Esophagus muscularis mucosa (tissue), 4 donors: ENCODE results near the gene STYXL1. TPM values are rescaled to one million over a fixed set of nuclear protein-coding genes. Genes with fewer than 3 reads are reported as not detected.

Experiments
- DNase-seq: peaks from one replicate; pipeline ENCODE4 v3.0.0-alpha.2; 2017; ENCODE audit errors: extremely low spot score
- H3K27ac ChIP-seq, 4 donors: fragments of 200-600 bp; sonication (generic); replicated peaks in 1 of 4; 1 replicate in 3 of 4; 2 replicates in 1 of 4; pipeline ENCODE4 v1.5.1; 2016 to 2019; ENCODE audit warnings: mild to moderate bottlenecking in 1 of 4
- H3K27me3 ChIP-seq, 4 donors: fragments of 200-600 bp; sonication (generic); one replicate each; pipeline versions ENCODE4 v1.5.1 to v1.6.0; 2016 to 2019
- H3K36me3 ChIP-seq, 4 donors: fragments of 200-600 bp; sonication (generic); one replicate each; pipeline ENCODE4 v1.5.1; 2016 to 2019
- H3K4me1 ChIP-seq, 4 donors: fragments of 200-600 bp; sonication (generic); one replicate each; pipeline ENCODE4 v1.5.1; 2016 to 2019
- H3K4me3 ChIP-seq, 4 donors: fragments of 200-600 bp; sonication (generic); 1 replicate in 2 of 4; 2 replicates in 2 of 4; pipeline ENCODE4 v1.5.1; 2016 to 2019; ENCODE audit warnings: mild to moderate bottlenecking in 4 of 4, moderate library complexity in 1 of 4
- H3K9me3 ChIP-seq, 4 donors: fragments of 200-600 bp; sonication (generic); 1 replicate in 3 of 4; 2 replicates in 1 of 4; pipeline ENCODE4 v1.5.1; 2016 to 2019
- EP300 ChIP-seq: sonication (generic); formaldehyde crosslinking; IDR thresholded peaks from one replicate; pipeline ENCODE4 v1.6.1; 2017; ENCODE audit warnings: antibody characterized with exemption
- POLR2A ChIP-seq: fragments of 450-650 bp; IDR thresholded peaks from one replicate; pipeline ENCODE4 v1.6.1; 2017; ENCODE audit warnings: antibody characterized with exemption, moderate library complexity, mild to moderate bottlenecking, low read depth
- POLR2AphosphoS5 ChIP-seq, 2 donors: sonication (generic); formaldehyde crosslinking; IDR thresholded peaks; one replicate each; pipeline ENCODE4 v1.6.1; 2017; ENCODE audit warnings: antibody characterized with exemption in 2 of 2
- WGBS: methylation state at CpG from one replicate; pipeline ENCODE4 v1.1.5; 2018; 5-methylcytosine and 5-hydroxymethylcytosine counted together
- intact Hi-C: fragments of 100-400 bp; cut with DNase I; formaldehyde crosslinking; loops from one replicate; pipeline ENCODE4 v1.15.1; 2023
- total RNA-seq, 4 donors: library from RNA; depleted of rRNA; stranded (reverse); fragments of >200 nt; gene quantifications; one replicate each; pipeline versions ENCODE4 v1.1.0 to v1.2.1, GENCODE V29; 2016
- TF ChIP-seq, protein P1 (sequence below), 3 experiments: fragments of 200-600 bp in 2 of 3; fragments of 450-650 bp in 1 of 3; sonication (generic) in 2 of 3; IDR thresholded peaks; one replicate each; pipeline ENCODE4 v1.5.1; 2017 to 2019; ENCODE audit warnings: antibody characterized with exemption in 3 of 3, mild to moderate bottlenecking in 2 of 3, moderate library complexity in 1 of 3

STYXL1 gene
- total RNA-seq, 4 donors from 2014 or later: 13.9 to 20.0 (median 17.9) TPM

DNA sequence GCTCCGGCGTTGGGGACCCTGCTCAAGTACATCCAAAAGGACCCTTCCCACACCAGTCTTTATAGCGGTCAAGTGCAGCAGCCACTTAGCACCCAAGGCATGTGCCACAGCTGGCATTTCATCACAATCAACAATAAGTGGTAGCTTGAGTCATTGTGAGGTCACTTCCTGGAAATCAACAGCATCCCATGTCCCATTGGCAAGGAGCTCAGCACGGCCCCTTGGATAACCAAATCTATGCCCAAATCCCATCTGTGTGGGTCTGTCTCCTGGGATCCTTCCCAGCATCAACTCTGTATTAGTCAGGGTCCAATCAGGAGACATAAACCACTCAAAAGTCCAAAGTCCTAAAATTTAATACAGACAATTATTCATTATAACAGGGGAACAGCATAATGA is 27.2 kb upstream of the STYXL1 start:
- intact Hi-C loops: no loop called here
- no peaks in the 10 kb centered on the region for H3K36me3 ChIP-seq
- WGBS: 100% methylated on average over 2 of the region's 4 CpGs
- H3K4me3 ChIP-seq: no peak overlapping the region
- DNase-seq: no peak
- H3K27me3 ChIP-seq: no peaks in the 10 kb centered on the region
- H3K9me3 ChIP-seq: peaks cover 0 to 12% (median 0%) of the 10 kb centered on the region in 4 donors
- no peak for TF ChIP-seq POLR2A
- H3K27ac ChIP-seq: no peak overlapping the region
- H3K4me1 ChIP-seq: peaks cover 6 to 23% (median 22%) of the 10 kb centered on the region in 4 donors

DNA sequence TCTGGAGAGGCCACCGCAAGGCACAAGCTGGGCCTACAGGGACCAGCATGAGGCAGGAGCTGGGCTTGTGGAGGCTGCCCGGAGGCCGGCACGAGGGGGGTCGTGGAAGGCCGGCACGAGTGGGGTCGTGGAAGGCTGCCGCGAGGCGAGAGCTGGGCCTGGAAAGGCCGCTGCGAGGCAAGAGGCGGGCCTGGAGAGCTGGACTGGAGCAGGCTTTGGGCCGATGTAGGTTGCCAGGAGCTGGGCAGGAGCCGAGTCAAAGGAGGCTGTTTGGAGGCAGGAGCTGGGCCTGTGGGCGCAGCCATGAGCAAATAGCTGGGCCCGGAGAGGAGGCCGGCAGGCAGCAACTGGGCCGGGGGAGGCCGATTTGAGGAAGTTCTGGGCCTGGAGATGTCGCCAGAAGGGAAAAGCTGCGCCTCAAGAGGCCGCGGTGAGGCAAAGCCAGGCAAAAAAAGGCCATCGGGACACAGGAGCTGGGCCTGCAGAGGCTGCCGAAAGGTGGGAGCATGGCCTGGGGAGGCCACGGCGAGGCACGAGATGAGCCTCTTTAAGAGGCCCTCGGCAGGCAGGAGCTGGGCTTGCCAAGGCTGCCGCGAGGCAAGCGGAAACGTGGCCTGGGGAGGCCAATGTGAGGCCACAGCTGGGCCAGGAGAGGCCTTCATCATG is 26.6 kb upstream of the STYXL1 start:
- H3K4me3 ChIP-seq: no peak overlapping the region
- no peak for DNase-seq
- intact Hi-C loops: no loop called here
- peaks cover 0 to 12% (median 0%) of the 10 kb centered on the region in 4 donors for H3K9me3 ChIP-seq
- no peak overlapping the region for H3K27ac ChIP-seq
- no peaks in the 10 kb centered on the region for H3K27me3 ChIP-seq
- TF ChIP-seq POLR2AphosphoS5 (IDR thresholded peaks at IDR 0.05) (no peak), EP300 (no peak), POLR2A (no peak)
- TF ChIP-seq, protein P1, sequence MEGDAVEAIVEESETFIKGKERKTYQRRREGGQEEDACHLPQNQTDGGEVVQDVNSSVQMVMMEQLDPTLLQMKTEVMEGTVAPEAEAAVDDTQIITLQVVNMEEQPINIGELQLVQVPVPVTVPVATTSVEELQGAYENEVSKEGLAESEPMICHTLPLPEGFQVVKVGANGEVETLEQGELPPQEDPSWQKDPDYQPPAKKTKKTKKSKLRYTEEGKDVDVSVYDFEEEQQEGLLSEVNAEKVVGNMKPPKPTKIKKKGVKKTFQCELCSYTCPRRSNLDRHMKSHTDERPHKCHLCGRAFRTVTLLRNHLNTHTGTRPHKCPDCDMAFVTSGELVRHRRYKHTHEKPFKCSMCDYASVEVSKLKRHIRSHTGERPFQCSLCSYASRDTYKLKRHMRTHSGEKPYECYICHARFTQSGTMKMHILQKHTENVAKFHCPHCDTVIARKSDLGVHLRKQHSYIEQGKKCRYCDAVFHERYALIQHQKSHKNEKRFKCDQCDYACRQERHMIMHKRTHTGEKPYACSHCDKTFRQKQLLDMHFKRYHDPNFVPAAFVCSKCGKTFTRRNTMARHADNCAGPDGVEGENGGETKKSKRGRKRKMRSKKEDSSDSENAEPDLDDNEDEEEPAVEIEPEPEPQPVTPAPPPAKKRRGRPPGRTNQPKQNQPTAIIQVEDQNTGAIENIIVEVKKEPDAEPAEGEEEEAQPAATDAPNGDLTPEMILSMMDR (IDR thresholded peaks at IDR 0.05): no peak
- H3K36me3 ChIP-seq: no peaks in the 10 kb centered on the region
- 96% methylated on average over 35 of the region's 35 CpGs for WGBS
- peaks cover 10 to 29% (median 27%) of the 10 kb centered on the region in 4 donors for H3K4me1 ChIP-seq

- 96% methylated on average over 43 of the region's 45 CpGs for WGBS
- no peak overlapping the region for H3K27ac ChIP-seq
- peaks cover 13 to 38% (median 35%) of the 10 kb centered on the region in 4 donors for H3K4me1 ChIP-seq
- no peak overlapping the region for H3K4me3 ChIP-seq
- intact Hi-C loops: no loop called here
- no peak for DNase-seq
- H3K27me3 ChIP-seq: no peaks in the 10 kb centered on the region
- H3K9me3 ChIP-seq: peaks cover 0 to 12% (median 0%) of the 10 kb centered on the region in 4 donors
- TF ChIP-seq, protein P1 (IDR thresholded peaks at IDR 0.05): no peak
- TF ChIP-seq POLR2A: no peak
- no peak for TF ChIP-seq EP300
- TF ChIP-seq POLR2AphosphoS5 (IDR thresholded peaks at IDR 0.05): no peak
- H3K36me3 ChIP-seq: no peaks in the 10 kb centered on the region
These were observed 25.7 kb upstream of the STYXL1 start for GRCh38 chr7:76073335-76073990.

GRCh38 chr7:76072243-76073148 is 24.7 kb upstream of the STYXL1 start:
- no peak for DNase-seq
- no peaks in the 10 kb centered on the region for H3K27me3 ChIP-seq
- H3K4me1 ChIP-seq: peaks cover 15 to 38% (median 35%) of the 10 kb centered on the region in 4 donors
- peaks cover 0 to 12% (median 0%) of the 10 kb centered on the region in 4 donors for H3K9me3 ChIP-seq
- H3K27ac ChIP-seq: peak overlapping the region; percentile 81 to 88 (median 86)
- 96% methylated on average over 47 of the region's 47 CpGs for WGBS
- TF ChIP-seq, protein P1 (IDR thresholded peaks at IDR 0.05): no peak
- TF ChIP-seq EP300 (no peak), POLR2AphosphoS5 (IDR thresholded peaks at IDR 0.05) (no peak)
- intact Hi-C loops: no loop called here
- peaks cover 0 to 4% (median 3%) of the 10 kb centered on the region in 4 donors for H3K36me3 ChIP-seq
- no peak overlapping the region for H3K4me3 ChIP-seq
